ENCODE results near the gene MRPL18. TPM values are rescaled to one million over a fixed set of nuclear protein-coding genes. Genes with fewer than 3 reads are reported as not detected.
"Not testable (repeated sequence)": the region's sequence is repeated elsewhere in the genome, so short reads cannot be mapped to it uniquely, and the experiment has no call there.

The MRPL18 gene
- total RNA-seq, 1 donor from 2014 or later, result 36.5 TPM

DNA sequence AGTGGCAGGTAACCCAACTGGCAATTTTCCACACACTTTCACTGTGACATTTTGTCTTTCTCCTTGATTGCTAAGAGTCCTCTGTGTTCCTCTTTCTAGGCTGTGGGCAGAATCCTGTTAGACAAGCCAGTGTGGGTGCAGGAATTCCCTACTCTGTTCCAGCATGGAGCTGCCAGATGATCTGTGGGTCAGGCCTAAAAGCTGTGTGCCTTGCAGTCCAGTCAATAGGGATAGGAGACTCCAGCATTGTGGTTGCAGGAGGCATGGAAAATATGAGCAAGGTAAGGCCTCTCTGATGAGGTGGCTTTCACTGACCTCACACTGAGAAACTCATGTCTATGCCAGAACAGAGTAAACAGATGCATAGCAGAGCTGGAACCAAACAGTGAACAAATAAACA is 23.4 kb upstream of the MRPL18 start:
- no peak for ATAC-seq
- intact Hi-C loops (cut with DNase I), result no loop called here
- no peak for DNase-seq (ENCODE audit: low spot score)

DNA sequence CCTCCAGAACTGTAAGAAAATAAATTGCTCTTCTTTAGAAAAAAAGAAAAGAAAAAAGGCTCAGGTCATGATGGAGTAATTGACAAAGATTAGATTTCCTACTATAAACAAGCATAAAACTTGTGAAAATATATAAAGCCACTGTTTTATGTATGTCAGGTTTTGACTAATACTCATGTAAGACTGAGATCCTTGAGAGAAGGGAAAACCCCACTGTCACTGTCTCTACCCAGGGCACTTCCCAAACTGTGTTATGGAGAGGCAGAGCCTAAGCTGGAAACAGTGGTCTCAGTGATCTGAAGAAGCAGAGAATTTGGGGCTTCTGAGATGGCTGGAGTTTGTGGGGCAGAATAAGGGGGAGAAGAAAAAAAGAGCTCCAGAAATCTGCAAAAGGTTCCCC is 20.8 kb upstream of the MRPL18 start:
- DNase-seq (ENCODE audit: low spot score), result no peak
- no peak for ATAC-seq
- intact Hi-C loops (cut with DNase I), result no loop called here

DNA sequence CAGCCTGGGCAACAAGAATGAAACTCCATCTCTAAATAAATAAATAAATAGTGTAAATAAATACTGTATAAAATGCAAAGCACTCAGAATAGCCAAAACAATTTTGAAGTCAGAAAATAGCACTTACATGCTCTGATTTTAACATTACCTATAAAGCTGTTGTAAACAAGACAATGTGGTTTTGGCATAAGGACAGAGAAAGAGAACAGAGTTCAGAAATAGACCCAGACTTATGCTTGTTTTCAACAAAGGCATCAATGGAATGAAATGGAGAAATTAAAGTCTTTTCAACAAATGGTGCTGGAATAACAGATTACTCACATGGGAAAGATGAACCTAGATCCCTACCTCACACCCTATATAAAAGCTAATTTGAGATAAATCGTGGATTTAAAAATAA is 18.1 kb upstream of the MRPL18 start:
- no peak for DNase-seq (ENCODE audit: low spot score)
- intact Hi-C loops (cut with DNase I), result no loop called here
- ATAC-seq, result no peak

DNA sequence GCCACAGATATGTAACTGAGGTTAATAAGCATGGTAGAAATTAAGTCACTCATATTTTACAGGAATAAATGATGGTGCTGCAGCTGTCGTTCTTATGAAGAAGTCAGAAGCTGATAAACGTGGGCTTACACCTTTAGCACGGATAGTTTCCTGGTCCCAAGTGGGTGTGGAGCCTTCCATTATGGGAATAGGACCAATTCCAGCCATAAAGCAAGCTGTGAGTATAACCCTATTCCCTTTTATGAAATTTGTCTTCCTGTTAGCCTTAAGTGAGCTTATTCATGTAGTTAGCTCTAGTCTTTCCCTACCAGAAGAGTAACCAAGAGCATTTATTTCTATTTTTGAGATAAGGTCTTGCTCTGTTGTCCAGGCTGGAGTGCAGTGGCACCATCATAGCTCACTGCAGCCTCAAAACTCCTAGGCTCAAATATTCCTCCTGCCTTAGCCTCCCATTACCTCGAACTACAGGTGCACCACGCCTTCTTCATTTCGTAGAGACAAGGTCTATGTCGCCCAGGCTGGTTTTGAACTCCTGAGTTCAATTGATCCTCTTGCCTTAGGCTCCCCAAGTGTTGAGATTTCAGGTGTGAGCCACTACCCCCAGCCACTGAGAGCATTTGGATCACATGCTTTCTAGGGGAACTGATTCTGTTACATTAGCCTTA is 12.9 kb upstream of the MRPL18 start:
- intact Hi-C loops (cut with DNase I), result no loop called here
- no peak for ATAC-seq
- no peak for DNase-seq (ENCODE audit: low spot score)

DNA sequence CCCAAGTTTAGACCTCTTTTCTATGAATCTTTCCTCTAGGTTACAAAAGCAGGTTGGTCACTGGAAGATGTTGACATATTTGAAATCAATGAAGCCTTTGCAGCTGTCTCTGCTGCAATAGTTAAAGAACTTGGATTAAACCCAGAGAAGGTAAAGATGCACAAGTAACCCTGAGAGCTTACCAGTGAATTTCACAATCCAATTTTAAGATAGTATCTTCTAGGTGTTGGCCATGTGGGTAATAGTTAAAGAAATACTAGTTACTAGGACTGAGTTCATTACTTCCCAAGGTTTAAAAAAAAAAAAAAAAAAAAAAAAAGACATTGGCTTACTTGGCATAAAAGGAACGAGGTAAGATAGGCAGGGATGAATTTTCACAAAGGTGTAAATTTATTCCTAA is 12.1 kb upstream of the MRPL18 start:
- DNase-seq (ENCODE audit: low spot score), result no peak
- ATAC-seq, result no peak
- intact Hi-C loops (cut with DNase I), result no loop called here

DNA sequence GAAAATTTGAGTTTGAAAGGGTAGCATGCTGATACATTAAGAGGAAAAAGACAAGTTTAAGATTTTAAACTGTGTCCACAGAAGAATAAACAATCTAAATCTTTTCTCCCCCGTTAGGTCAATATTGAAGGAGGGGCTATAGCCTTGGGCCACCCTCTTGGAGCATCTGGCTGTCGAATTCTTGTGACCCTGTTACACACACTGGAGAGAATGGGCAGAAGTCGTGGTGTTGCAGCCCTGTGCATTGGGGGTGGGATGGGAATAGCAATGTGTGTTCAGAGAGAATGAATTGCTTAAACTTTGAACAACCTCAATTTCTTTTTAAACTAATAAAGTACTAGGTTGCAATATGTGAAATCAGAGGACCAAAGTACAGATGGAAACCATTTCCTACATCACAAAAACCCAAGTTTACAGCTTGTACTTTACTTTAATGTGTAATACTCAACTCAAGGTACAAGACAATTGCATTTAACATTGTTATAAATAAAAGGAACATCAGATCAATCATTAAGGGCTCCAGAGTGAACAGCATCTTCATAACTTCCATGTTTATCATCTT is 11.6 kb upstream of the MRPL18 start:
- intact Hi-C loops (cut with DNase I), result no loop called here
- DNase-seq (ENCODE audit: low spot score), result no peak
- no peak for ATAC-seq

DNA sequence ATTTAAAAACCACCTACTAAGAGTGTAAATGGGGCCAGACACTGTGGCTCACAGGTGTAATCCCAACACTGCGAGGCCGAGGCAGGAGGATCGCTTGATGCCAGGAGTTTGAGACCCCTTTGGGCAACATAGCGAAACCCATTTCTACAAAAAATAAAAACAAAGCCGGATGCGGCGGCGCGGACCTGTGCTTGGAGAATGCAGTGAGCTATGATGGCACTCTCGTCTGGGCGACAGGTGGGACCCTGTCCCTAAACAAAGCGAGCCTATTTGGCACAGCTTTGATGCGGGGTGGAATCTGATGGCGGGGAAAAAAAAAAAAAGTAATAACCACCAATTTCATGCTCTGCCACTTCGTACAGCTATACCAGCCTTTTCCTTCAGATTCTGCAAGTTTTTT is 2.0 kb upstream of the MRPL18 start:
- intact Hi-C loops (cut with DNase I), result no loop called here
- no peak for DNase-seq (ENCODE audit: low spot score)
- ATAC-seq, result no peak

DNA sequence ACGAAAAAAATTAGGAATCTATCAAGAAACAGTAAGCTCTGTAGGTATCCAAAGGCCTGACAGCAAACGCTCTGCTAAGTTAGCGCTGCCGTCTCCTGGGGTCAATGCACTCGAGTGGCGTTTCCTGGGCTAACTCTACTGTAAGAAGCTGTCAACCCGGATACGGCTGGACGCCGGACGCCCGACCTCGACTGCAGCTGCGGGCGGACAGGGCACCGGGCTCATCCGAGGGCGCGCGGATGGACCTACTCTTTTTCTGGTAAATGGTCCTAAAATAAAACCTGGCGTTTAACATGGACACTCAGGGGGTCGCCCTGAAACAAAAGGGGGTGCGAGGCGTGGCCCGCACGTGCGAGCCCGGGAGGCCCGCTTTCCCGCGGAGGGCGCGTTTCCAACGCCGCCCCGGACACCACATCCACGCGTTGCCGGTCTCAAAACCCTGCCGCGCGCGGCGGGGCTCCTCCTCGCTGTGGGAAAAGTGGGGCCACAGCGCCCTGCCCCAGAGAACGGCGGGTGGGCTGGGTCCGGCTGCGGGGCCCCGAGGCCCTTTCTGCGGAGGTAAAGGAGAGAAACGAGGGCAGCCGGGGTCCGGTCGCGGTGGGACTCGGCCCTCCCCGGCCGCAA is 1.4 kb upstream of the MRPL18 start:
- peak; percentile 70 for DNase-seq (ENCODE audit: low spot score)
- intact Hi-C loops (cut with DNase I), result no loop called here
- ATAC-seq, result no peak

DNA sequence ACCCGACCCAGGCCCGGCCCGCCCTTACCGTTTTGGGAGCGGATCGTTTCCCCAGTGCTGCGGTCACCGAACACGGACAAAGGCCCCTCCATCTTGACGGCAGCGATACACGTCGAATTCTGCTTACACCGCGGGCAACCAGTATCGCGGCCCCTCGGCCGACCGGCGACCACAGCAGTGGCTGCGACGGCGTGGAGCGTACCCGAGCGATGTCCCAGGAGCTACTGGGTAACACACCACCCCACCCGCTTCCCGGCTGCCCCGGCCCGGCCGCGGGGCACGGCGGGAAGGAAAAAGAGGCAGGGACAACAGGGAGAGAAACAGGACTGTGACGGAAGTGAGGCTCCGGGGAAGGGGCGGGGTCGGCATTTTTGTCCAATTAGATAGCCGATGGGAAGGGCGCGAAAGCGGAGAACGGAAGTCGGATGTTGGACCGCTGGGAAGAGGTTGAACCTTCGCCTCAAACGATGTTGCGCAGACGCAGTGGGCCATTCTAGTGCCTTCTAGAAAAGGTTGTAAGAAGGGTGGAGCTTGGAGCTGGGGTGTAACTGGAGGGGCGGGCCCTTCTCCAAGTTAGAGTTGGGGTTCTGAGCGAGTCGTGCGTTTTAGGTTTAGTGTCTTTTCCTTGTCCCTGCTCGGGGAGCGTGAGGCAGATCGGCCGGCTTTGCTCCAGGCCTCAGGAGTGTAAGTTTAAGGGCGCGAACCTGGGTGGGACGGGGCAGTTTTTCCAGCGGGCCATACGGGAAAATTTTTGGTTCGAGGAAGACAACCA is 704 bp upstream of the MRPL18 start, which contains the start of gene TCP1:
Gene TCP1 (minus strand): TSS at position 226 of the 772 bp plus-strand sequence. CDS start 134 bp downstream, at position 92.
- peak; percentile 97 for ATAC-seq
- peak; percentile 100 for DNase-seq (ENCODE audit: low spot score)
- intact Hi-C loops (cut with DNase I), result no loop called here

DNA sequence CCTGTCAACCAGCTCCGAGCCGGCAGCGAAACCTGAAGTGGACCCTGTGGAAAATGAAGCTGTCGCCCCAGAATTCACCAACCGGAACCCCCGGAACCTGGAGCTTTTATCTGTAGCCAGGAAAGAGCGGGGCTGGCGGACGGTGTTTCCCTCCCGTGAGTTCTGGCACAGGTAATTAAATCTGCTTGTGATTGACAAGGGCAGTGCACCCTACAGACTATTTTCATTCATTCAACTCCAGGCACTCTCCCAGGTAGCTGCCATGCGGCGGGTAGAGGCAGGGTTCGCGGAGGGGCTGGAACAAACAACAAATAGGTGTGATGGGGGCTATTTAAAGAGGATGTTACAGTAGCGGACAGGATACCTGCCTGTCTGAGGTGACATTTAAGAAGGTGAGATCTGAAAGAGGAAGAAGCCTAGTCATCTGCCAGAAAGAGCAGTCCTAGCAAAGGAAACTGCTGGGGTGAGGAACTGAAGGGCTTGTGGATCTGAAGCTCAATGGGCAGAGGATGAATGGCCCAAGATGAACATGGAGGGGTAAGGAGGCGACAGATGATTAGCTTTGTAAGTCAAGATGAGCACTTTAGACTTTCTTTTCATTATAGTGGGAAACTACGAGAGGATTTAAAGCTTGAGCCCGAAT is 810 bp downstream of the MRPL18 start:
- ATAC-seq, result no peak
- DNase-seq (ENCODE audit: low spot score), result peak; percentile 65
- intact Hi-C loops (cut with DNase I), result no loop called here

DNA sequence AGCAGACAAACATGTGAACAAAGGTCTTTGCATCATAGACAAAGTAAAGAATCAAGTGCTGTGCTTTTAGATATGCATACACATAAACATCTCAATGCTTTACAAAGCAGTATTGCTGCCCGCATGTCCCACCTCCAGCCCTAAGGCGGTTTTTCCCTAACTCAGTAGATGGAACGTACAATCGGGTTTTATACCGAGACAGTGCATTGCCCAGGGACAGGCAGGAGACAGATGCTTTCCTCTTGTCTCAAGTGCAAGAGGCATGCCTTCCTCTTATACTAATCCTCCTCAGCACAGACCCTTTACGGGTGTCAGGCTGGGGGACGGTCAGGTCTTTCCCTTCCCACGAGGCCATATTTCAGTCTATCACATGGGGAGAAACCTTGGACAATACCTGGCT is 4.7 kb downstream of the MRPL18 start:
- ATAC-seq; DNase-seq (ENCODE audit: low spot score); intact Hi-C loops (cut with DNase I): not testable (repeated sequence)

DNA sequence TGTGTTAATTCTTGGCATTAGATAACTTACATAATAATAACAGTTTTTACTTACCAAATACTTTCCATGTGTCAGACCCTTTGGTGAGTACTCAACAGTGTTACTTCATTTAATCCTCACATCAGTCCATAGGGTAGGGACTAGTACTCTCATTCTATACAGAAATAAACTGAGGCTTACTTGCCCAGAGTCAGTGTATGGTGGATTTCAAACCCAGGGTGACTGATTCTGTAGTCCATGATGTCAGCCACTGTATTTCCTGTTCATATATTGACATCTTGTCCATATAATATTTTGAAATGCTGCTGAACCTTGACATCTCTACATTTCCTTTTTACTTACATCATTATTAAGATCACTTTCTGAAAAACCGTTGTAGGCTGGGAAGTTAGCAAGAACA is 7.3 kb downstream of the MRPL18 start:
- intact Hi-C loops (cut with DNase I), result no loop called here
- ATAC-seq (no peak), DNase-seq (ENCODE audit: low spot score) (no peak)

DNA sequence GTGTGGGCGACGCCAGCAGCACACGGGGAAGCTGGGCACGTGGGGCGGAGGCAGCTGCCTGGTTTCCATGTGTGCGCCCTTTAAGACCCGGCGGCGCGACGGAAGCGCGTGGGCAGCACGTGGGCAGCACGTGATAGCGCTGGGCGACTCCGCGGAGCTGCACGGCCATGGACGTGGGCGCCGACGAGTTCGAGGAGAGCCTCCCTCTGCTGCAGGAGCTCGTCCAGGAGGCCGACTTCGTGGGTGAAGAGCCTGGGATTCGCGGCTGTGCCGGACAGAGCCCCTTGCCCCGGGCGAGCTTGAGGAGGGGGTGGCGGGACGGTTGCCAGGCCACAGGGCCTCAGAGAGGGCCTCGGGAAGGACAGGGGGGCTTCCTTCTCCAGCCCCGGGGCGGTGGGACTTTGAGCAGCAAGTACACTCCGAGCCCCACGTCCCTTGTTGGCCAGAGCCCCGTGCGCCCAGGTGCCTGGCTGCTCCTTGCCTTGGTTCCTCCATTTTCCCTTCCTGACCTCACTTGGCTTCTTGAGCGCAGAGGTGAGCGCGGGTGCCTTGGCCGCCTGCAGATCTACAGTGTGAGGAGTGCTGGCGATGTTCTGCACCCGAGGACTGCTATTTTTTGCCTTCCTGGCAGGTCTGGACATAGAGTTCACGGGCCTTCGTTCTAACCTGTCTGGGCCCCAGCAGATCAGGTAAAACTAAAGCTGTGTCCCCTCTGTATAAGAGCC is 10.0 kb downstream of the MRPL18 start, which contains the start of gene PNLDC1:
Gene PNLDC1 (plus strand): TSS at position 136 of the 725 bp plus-strand sequence. CDS start 32 bp downstream, at position 168.
- intact Hi-C loops (cut with DNase I), result no loop called here
- ATAC-seq (no peak), DNase-seq (ENCODE audit: low spot score) (no peak)

DNA sequence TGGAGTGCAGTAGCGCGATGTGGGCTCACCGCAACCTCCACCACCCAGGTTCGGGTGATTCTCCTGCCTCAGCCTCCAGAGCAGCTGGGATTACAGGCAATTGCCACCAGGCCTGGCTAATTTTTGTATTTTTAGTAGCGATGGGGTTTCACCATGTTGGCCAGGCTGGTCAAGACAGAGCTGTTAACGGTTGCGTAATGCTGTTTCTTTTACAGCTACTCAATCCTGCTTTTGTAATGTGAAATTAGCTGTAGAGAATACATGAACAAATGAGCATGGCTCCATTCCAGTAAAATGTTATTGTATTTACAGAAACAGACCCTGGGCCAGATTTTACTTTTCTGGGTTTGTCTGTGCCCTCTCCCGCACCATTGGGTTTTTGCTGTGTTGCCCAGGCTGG is 11.7 kb downstream of the MRPL18 start:
- DNase-seq (ENCODE audit: low spot score) (no peak), ATAC-seq (no peak)
- intact Hi-C loops (cut with DNase I), result no loop called here

DNA sequence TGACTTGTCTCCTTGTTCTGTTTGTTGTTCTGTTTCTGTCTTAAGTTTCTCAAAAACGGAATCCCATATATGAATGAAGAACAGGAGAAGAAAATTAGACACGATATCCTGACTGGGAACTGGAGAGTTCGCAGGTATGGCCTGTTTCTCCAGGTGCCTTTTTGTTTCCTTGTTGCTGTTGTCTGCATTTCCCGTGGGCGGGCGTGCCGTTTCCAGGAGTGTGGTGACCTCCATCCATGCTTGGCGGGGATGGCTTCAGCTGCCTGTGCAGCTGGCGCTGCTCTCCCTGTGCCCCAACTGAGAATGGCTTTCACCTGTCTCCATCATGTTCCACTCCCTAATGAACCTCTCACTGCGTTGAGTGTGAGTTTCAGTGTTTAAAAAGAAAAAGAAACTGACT is 14.2 kb downstream of the MRPL18 start:
- DNase-seq (ENCODE audit: low spot score), result no peak
- ATAC-seq, result no peak
- intact Hi-C loops (cut with DNase I), result no loop called here

DNA sequence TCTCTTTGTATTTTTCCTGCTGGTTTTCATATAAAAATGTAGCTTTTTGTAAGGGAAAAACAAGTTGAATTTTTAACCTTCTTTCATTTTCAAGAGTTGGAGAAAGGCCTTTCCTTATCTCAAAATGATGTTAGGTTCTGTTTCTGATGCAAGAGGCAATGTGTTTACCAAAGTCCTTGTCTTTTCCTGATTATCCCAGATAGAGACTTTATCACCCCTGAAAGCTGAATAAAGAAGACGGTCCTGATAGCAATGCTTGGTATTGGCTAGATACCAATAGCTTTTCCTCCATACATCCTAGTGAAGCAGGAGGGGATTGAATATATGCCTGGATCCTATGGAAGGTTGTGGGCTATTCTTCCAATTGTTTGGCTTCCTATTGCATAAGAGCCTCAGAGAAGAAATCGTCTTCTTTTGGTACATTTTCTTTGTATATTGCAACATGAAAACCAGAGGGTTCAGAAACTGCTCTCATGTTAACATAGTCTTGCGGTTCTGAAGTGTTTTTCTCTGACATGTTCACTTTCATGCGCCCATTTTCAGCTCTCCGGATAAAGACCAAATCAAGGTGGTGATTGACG is 15.3 kb downstream of the MRPL18 start:
- ATAC-seq (no peak), DNase-seq (ENCODE audit: low spot score) (no peak)
- intact Hi-C loops (cut with DNase I), result no loop called here

DNA sequence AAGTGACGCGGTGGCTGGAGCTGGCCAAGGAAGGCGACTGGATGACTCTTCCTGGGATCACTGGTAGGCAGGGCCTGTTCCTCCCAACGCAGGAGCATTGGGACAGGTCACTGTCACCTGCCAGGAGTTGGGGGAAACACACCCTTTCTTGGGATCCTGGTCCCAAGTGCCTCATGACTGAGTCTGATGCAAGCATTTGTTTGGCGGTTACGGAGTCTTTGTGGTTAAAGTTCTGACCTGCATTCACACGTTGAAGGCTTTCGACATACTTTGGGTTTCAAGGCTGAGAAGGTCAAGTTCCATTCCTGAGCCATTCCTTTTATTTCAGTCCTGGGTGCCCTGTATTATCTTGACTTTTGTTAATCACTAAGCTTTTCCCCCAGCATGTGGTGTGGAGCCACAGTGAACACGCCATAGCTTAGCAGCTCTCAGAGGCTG is 15.8 kb downstream of the MRPL18 start:
- DNase-seq (ENCODE audit: low spot score) (no peak), ATAC-seq (no peak)
- intact Hi-C loops (cut with DNase I), result no loop called here

DNA sequence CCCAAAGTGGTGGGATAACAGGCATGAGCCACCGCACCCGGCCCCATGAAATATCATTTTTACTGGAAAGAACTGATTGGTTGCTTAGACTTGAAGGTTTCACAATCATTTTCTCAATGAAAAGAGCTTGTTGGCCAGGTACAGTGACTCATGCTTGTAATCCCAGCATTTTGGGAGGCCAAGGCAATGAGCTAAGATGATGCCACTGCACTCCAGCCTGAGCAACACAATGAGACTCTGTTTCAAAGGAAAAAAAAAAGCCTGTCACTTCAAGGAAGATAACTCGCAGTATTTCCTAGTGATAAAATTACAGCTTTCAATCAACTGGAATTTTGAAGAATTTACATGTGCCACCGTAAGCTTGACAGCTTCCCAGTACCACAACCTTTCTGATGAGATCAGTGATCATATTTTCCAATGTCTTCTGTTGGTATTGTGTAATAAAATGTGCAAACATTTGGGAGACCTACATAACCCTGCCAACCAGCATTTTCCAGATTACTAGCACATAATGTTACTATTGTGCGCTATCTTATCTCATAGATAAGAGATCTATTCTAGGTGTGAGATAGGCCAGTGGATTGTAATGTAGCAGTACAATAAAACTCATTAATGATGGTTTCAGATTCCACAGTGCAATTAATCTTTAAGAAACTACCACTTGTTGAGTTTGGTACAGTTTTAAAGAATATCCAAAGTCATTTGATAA is 17.0 kb downstream of the MRPL18 start:
- no peak for ATAC-seq
- intact Hi-C loops (cut with DNase I), result no loop called here
- no peak for DNase-seq (ENCODE audit: low spot score)

All from sciatic nerve (tissue), 2 donors.